Dermis microvascular lymphatic vessel endothelial cell (primary cell): ENCODE measurements around the gene NEBL. TPM values are rescaled to one million over a fixed set of nuclear protein-coding genes. Genes with fewer than 3 reads are reported as not detected.

ENCODE experiments used
- DNase-seq, 2 donors: peaks; one replicate each; pipeline versions ENCODE4 v3.0.0 to v3.0.0-alpha.2; 2010; ENCODE audit warnings: low read depth in 2 of 2
- total RNA-seq: library from RNA; depleted of rRNA; stranded (reverse); fragments of >200 nt; gene quantifications from 2 replicates; pipeline ENCODE4 v1.2.1, GENCODE V29; 2014

Gene NEBL
- total RNA-seq, 1 donor from 2014 or later: 1.2 TPM

DNA sequence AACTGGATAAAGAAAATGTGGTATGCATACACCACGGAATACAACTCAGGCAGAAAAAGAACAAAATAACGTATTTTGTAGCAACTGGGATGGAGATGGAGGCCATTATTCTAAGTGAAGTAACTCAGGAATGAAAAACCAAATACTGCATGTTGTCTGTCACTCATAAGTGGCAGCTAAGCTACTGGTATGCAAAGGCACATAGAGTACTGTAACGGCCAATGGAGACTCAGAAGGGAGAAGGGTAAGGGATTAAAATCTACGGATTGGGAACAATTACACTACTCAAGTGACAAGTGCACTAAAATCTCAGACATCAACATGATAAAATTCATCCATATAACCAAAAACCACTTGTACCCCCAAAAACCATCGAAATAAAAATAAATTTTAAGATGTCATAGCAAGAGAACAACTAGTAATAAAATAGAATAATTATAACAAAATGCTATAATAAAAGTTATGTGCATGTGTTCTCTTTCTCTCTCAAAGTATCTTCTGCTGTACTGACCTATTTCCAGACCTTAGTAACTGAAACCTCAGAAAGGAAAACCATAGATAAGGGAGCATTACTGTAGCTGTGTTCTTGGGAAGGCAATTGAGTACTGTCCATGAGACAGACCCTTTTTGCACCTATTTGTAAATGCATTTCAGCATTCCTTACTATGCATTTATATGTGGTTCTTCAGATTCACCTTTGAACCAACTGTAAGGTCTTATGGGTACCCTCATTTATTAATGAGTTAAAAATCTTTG lies 6.7 kb upstream of the NEBL start:
- DNase-seq: no peak

- DNase-seq: no peak
These were observed 4.0 kb upstream of the NEBL start for GRCh38 chr10:20901110-20901509.

GRCh38 chr10:20898866-20899535 lies 1.9 kb upstream of the NEBL start:
- DNase-seq: no peak

- no peak for DNase-seq
These were observed 3.8 kb downstream of the NEBL start for GRCh38 chr10:20893297-20893696.

DNA sequence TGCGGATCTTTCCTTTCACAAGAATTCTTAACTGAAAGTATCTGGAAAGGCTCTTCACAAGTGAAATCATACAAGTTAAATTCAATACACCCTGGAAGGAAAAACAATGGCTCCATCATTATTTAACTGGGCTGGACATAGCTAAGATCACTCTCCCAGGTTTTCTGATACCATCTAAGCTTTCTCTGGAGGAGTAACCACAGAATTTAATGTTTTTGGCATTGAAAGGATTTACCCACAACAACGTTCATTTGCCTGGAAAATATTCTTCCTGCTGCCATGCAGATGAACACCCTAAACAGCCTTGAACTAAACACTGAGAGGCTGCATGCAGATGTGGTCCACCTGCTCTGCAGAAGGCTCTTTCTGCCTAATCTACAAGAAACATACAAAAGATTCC lies 4.3 kb downstream of the NEBL start:
- DNase-seq: no peak

DNA sequence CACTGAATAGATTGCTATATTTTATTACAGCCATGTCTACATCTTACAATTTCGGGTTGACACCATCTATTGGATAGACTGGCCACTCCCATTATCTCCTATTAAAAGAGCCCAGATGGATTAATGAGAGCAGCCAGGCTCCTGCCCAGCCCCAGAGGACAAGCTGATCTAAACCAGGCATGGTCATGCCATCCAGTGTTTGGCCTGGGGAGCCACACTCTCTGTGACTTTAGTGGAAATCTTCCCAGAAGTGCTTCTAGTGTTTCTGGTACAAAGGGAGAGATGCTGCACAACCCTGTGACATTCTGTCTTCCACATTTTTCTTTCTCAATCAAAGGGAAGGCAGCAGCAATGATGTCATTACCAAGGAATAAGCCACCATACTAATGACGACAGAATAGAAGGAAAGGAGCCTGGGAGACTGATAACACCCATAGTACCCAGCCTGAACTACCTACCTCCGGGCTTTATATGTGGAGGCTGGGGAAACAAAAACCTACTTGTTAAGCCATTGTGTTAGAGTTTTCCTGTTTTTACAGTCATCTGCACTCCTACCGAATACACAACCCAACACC lies 5.0 kb downstream of the NEBL start:
- no peak for DNase-seq

GRCh38 chr10:20891338-20891714 lies 5.8 kb downstream of the NEBL start:
- peak in 1 of 2 donors; percentile 0 for DNase-seq

DNA sequence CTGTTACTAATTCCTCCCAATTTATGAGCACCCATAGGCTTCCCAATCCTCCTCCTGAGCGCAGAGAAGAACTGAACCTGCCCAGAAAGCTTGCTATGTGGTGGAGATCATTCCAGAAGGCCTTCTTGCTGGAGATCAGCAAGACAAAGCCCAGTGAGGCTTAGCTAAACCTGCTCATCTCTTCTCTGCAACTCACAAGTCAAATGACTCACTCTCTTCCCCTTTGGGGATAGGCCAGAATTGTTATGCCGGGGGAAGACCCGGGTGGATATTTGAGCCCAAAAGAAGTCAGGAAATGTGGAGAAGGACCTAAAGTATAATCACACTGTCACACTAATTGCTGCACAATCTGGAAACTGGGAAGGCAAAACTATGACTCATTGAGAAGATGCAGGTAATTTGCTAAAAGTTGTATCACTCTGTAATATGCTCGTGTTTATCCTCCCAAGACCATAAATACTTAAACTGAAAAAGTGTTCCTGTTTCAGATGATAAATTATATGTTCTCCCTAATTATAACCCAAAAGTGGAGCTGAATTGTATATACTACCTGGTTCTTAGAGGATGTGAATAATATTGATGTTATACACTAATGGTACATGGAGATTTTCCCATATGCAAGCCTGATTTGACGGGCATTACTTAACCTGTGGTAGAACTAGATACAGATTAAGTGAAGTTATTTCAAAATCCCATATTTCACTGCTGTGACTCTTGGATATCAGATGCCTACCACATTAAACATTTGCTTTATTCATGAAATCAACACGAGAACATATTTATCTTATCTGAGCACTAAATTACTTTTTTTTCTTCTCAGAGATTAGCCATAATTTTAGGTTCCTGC lies 6.4 kb downstream of the NEBL start:
- DNase-seq: peak in 1 of 2 donors; percentile 16

DNA sequence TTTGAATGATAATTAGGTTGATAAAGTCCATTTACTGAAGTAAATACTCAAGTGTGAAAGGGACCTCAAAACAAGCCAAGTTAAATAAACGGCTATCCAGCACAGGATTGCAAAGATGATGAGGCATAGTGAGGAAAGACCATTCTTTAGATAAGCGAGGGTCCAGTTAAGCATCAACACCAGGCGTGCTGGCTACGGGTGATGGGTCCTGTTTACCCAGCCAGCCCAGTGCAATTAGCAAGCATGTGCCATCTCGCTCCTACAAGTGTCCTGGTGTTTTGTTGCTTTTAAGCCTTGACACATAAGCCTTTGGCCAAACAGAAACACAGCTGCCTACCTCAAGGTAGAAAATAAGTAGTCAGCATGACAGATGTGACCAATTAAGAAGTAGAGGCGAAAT lies 7.1 kb downstream of the NEBL start:
- no peak for DNase-seq

DNA sequence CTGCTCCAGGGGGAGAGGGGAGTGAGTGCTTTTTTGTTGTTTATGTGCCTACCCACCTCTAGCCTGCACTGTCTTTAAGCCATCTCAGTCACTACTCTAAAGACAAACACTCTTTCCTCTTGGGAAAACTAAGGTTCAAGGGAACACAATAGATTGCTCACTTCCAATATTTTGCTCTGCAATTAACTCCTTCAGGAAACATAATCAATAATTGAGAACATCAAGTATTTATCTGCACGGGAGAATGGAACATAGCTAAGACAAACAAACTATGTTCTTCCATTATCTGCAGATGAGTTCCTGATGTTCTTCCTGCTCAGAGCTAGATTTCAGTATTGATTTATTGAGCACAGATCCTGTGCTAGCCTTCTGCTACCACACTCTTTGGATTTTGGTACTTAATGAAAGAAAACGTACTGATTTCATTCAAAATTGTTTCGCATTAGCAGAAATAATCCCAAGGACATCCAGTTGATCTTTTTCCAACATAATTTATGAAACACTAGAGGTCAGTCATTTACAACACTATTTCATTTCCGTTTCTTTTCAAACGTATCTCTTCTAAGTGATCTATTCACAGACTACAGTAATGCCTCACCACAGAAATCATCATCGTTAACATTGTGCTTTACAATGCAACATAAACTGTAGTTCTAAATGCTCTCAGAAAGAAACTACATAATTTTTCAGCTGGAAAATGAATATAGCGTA lies 8.3 kb downstream of the NEBL start:
- DNase-seq: no peak

DNA sequence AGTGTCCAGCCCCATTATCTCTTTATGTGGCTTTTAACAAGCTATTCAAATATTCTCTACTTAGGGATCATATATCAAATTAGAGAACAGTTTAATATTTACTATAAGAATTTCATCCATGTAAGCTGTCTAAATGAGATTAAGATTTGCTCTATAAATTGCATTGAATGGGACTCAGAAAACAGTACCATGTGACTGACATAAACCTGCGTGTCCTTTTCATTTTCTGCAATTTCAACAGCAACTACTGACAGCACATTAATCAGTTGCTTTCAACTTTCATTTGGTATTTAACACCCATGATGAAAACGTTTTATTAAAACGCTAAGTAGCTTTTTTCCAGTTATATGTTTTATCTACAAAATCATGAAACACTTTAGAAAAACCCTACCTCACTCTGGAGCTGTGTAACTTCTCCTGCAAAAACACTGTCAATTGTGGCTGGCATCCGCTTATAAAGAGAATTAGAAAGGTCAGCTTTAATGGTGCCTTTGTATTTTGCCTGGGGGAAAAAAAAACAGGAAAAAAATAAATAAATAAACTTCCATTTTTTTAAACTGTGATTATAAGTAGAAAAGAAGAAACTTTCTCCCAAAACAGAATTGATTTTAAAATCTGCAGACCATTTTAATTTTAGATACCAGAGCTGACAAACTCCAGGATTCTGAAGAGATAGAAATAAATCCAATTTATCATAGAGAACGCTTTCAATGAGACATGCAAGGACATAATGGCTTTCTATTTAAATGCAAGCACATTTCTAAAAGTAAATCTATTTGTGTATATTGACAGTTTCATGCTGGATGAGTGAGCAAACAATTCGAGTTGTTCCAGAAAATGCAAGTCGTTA lies 9.2 kb downstream of the NEBL start:
- no peak for DNase-seq

DNA sequence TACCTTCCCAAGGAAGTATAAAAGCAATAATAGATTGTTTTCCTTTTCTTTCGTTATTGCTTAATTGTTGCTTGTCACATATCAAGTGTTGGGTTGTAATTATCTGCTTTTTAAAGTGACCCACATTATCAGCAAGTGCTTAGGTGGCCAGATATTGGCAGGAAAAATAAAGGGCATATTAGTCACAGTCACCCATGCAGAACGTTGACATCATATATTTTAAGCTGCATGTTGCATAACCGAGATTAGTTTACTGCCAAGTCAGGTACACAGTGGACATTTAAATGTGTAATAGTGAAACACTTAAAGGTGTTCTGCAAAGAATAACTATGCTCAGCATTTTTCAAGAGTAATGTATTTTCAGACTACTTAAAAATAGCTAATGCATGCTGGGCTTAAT lies 11.4 kb downstream of the NEBL start:
- no peak for DNase-seq

GRCh38 chr10:20883552-20883951 lies 13.6 kb downstream of the NEBL start:
- DNase-seq: no peak

- no peak for DNase-seq
These were observed 15.0 kb downstream of the NEBL start for GRCh38 chr10:20882091-20882490.

DNA sequence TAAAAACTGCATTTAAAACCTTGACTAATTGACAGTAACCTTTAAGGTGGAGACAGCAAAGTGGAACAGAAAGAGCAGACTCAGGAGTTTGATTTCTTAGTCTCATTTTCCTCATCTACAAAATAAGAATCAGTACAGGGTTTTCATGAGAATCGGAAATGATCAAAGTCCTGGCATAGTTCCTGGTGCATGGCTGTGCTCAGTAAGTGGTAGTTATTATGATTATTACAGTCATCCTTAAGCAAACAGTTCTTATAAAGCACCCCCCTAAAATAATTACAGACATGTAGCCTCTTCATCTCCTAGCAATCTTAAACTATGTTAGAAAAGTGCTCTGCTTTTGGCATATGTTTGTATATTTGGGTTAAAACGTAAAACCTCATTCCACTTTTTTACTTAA lies 18.0 kb downstream of the NEBL start:
- DNase-seq: no peak

DNA sequence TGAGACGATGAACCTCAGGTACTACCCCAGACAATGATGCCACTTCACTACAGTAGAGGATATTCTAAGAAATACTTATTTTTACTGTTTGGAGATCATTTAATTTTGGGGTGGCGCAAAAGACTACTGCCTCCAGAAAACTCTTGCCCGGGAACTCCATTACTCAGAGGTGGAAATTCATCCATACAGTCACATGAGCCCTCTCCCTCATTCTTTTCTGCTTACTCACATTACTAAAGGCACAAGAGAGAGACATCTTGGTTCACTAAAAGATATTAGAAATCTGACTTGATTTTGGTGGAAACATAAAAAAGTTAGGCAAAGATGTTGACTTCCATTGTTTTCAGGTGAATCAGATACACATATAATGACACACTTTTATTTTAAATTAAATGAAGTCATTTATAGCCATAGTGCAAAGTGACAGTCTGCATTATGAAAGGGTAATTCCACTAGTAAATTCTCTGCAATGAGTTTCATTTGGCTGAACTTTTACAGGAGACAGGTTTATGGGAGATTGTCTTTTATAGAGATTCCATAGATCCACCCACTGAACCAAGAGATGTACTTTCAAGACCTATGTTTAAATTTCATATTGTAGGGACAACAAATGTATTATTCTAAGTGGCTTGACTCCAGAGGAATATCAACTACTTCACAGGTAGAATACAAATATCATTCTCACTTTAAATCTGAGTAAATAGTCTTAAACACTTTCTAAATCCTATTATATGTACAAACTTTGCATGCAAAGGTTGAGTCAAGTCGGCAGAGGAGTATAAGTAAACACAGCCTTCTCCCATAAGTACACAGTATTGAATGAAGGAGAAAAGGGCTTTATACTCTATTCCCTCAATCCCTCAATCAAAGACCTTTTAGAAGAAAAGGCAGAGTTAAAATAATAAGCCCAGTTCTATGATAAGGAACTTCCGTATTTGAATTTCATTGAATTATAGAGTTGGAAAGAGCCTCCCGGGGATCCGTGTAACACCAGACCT lies 18.8 kb downstream of the NEBL start:
- DNase-seq: no peak

GRCh38 chr10:20877554-20877953 lies 19.6 kb downstream of the NEBL start:
- DNase-seq: no peak

GRCh38 chr10:20874261-20874660 lies 22.9 kb downstream of the NEBL start:
- DNase-seq: no peak

DNA sequence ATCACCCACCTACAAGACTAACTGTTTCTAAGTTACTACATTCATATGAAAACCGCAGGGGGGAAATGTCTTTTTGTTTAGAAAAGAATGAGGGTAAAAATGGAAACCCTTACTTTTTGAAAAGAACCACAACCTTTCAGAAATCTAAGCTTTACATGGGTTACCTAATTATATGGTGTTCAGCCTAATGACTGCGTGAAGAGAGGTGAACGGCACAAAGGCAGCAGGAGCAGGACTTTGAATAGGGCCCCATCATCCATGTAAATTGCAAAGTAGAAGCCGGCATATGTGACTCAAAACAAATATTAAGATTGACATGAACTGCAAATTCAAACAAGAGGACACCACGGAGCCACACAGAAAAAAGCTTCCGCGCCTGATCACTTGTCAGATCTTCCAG lies 25.1 kb downstream of the NEBL start:
- DNase-seq: no peak
